ENCODE data around the gene KIF16B.
"Not testable (repeated sequence)": the region's sequence is repeated elsewhere in the genome, so short reads cannot be mapped to it uniquely, and the experiment has no call there.

Gene KIF16B

GRCh38 chr20:16267526-16267925, 305.7 kb downstream of the KIF16B start:
- H3K27ac ChIP-seq = no peak overlapping the region
- no peak for TF ChIP-seq CTCF (conservative IDR thresholded peaks at IDR 0.05)

- no peak overlapping the region for H3K27ac ChIP-seq
- TF ChIP-seq CTCF (conservative IDR thresholded peaks at IDR 0.05) = no peak
Measured at GRCh38 chr20:16265334-16265733, 307.9 kb downstream of the KIF16B start.

GRCh38 chr20:16263582-16263981, 309.7 kb downstream of the KIF16B start:
- peak overlapping the region; percentile 57 for H3K27ac ChIP-seq

GRCh38 chr20:16262594-16262993, 310.7 kb downstream of the KIF16B start:
- H3K27ac ChIP-seq = peak overlapping the region; percentile 57
- TF ChIP-seq CTCF (conservative IDR thresholded peaks at IDR 0.05) = no peak

More at GRCh38 chr20:16263582-16263981, 309.7 kb downstream of the KIF16B start:
- no peak for TF ChIP-seq CTCF (conservative IDR thresholded peaks at IDR 0.05)

GRCh38 chr20:16261733-16262273, 311.4 kb downstream of the KIF16B start:
- peak overlapping the region; percentile 57 for H3K27ac ChIP-seq
- no peak for TF ChIP-seq CTCF (conservative IDR thresholded peaks at IDR 0.05)

- no peak for TF ChIP-seq CTCF (conservative IDR thresholded peaks at IDR 0.05)
- no peak overlapping the region for H3K27ac ChIP-seq
Measured at GRCh38 chr20:16260911-16261310, 312.3 kb downstream of the KIF16B start.

GRCh38 chr20:16260133-16260532, 313.1 kb downstream of the KIF16B start:
- H3K27ac ChIP-seq = not testable (repeated sequence)

GRCh38 chr20:16258766-16259165, 314.5 kb downstream of the KIF16B start:
- TF ChIP-seq CTCF (conservative IDR thresholded peaks at IDR 0.05) = no peak

More at GRCh38 chr20:16258766-16259165, 314.5 kb downstream of the KIF16B start:
- H3K27ac ChIP-seq = no peak overlapping the region
